Measurements from ENCODE around the gene KLHL29.

DNA sequence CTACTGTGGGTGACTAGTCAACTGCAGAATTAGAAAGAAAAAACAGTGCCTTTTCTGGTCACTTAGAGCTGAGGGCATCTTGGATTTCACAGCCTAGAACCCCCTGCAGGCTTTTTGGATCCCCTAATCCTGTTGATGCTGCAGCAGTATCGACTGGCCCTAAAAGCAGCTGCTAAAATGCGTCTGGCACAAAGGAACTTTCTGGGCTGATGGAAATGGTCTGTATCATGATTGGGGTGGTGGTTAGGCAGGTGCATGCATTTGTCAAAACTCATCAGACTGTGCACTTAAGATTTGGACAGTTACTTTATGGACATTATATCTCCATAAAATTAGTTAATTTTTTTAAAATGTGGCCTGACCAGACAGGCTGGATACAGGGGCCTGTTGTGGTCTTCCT lies 149.8 kb downstream of the KLHL29 start:
- TF ChIP-seq, protein P1, sequence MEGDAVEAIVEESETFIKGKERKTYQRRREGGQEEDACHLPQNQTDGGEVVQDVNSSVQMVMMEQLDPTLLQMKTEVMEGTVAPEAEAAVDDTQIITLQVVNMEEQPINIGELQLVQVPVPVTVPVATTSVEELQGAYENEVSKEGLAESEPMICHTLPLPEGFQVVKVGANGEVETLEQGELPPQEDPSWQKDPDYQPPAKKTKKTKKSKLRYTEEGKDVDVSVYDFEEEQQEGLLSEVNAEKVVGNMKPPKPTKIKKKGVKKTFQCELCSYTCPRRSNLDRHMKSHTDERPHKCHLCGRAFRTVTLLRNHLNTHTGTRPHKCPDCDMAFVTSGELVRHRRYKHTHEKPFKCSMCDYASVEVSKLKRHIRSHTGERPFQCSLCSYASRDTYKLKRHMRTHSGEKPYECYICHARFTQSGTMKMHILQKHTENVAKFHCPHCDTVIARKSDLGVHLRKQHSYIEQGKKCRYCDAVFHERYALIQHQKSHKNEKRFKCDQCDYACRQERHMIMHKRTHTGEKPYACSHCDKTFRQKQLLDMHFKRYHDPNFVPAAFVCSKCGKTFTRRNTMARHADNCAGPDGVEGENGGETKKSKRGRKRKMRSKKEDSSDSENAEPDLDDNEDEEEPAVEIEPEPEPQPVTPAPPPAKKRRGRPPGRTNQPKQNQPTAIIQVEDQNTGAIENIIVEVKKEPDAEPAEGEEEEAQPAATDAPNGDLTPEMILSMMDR (IDR thresholded peaks at IDR 0.05; ENCODE audit: poor library complexity, severe bottlenecking): no peak
- TF ChIP-seq POLR2AphosphoS5 (IDR thresholded peaks at IDR 0.05): no peak
- no peak for TF ChIP-seq TAF1 (IDR thresholded peaks at IDR 0.05; ENCODE audit: low read depth)
- TF ChIP-seq EP300 (conservative IDR thresholded peaks at IDR 0.05; ENCODE audit: poor library complexity, severe bottlenecking): no peak
- TF ChIP-seq EZH2 (IDR thresholded peaks at IDR 0.05; ENCODE audit: borderline replicate concordance, insufficient read depth, low read length, poor library complexity, severe bottlenecking): no peak
